Fibroblast of lung (primary cell): ENCODE measurements around the gene PLEKHH2. TPM values are rescaled to one million over a fixed set of nuclear protein-coding genes. Genes with fewer than 3 reads are reported as not detected.
"Not testable (repeated sequence)": the region's sequence is repeated elsewhere in the genome, so short reads cannot be mapped to it uniquely, and the experiment has no call there.

Experiments used
- DNase-seq, 2 donors: peaks; one replicate each; pipeline versions ENCODE4 v3.0.0 to v3.0.0-alpha.2; 2010; ENCODE audit warnings: low read depth in 2 of 2
- H2AFZ ChIP-seq: 2 replicates; pipeline ENCODE4 v1.5.1; 2012; ENCODE audit warnings: low read length, control low read depth, inconsistent platforms
- H3K27ac ChIP-seq: 2 replicates; pipeline ENCODE4 v1.5.1; 2011; ENCODE audit warnings: low read length, control low read depth; ENCODE audit not compliant: insufficient read depth
- H3K27me3 ChIP-seq: 2 replicates; pipeline ENCODE4 v1.5.1; 2011; ENCODE audit warnings: mild to moderate bottlenecking, low read length; ENCODE audit not compliant: control insufficient read depth, insufficient read depth
- H3K36me3 ChIP-seq: 2 replicates; pipeline ENCODE4 v1.5.1; 2011; ENCODE audit warnings: low read length; ENCODE audit not compliant: control insufficient read depth, insufficient read depth
- H3K4me1 ChIP-seq: 2 replicates; pipeline ENCODE4 v1.5.1; 2011; ENCODE audit warnings: low read length; ENCODE audit not compliant: control insufficient read depth, insufficient read depth; ENCODE audit errors: extremely low read depth
- H3K4me2 ChIP-seq: 2 replicates; pipeline ENCODE4 v1.5.1; 2011; ENCODE audit warnings: low read length, control low read depth; ENCODE audit not compliant: insufficient read depth; ENCODE audit errors: extremely low read depth
- H3K4me3 ChIP-seq, 4 experiments: fragments of 200-600 bp in 1 of 4; sonication (generic) in 1 of 4; replicated peaks in 1 of 4; 2 replicates each; pipeline ENCODE4 v1.5.1; 2011 to 2016; ENCODE audit warnings: low read length in 4 of 4, low read depth in 3 of 4, mild to moderate bottlenecking in 3 of 4, control low read depth in 2 of 4, inconsistent platforms in 1 of 4, mixed read lengths in 1 of 4; ENCODE audit not compliant: insufficient read depth in 1 of 4; ENCODE audit errors: control extremely low read depth in 1 of 4
- H3K79me2 ChIP-seq: 2 replicates; pipeline ENCODE4 v1.5.1; 2012; ENCODE audit warnings: mild to moderate bottlenecking, low read length, inconsistent platforms; ENCODE audit not compliant: control insufficient read depth, insufficient read depth
- H3K9ac ChIP-seq: 2 replicates; pipeline ENCODE4 v1.5.1; 2011; ENCODE audit warnings: mild to moderate bottlenecking, low read length, control low read depth; ENCODE audit not compliant: insufficient read depth
- H3K9me3 ChIP-seq: 2 replicates; pipeline ENCODE4 v1.5.1; 2012; ENCODE audit warnings: low read depth, low read length; ENCODE audit not compliant: control insufficient read depth, insufficient read depth
- H4K20me1 ChIP-seq: 2 replicates; pipeline ENCODE4 v1.5.1; 2011; ENCODE audit warnings: low read length; ENCODE audit not compliant: control insufficient read depth, insufficient read depth; ENCODE audit errors: extremely low read depth
- CTCF ChIP-seq, 2 donors: IDR thresholded peaks in 1 of 2; conservative IDR thresholded peaks in 1 of 2; 1 replicate in 1 of 2; 2 replicates in 1 of 2; pipeline ENCODE4 v1.5.1; 2011 to 2012; ENCODE audit warnings: low read length in 2 of 2, control low read depth in 1 of 2, inconsistent platforms in 1 of 2, low read depth in 1 of 2, mild to moderate bottlenecking in 1 of 2
- EZH2 ChIP-seq: IDR thresholded peaks from 2 replicates; pipeline ENCODE4 v1.5.1; 2012; ENCODE audit warnings: low read length, control low read depth, mild to moderate bottlenecking; ENCODE audit errors: missing control alignments
- polyA plus RNA-seq, 2 donors: library from polyadenylated mRNA; depleted of rRNA in 1 of 2; stranded (reverse) in 1 of 2; unstranded in 1 of 2; fragments of >200 nt; gene quantifications; 2 replicates each; pipeline ENCODE4 v1.2.1, GENCODE V29; 2011 to 2012; ENCODE audit warnings: missing spikeins in 1 of 2
- total RNA-seq: library from RNA; depleted of rRNA; stranded (reverse); fragments of >200 nt; gene quantifications from 2 replicates; pipeline ENCODE4 v1.2.1, GENCODE V29; 2014

Gene PLEKHH2
- total and polyA plus RNA-seq, 2 donors (not counting 1 experiment from before 2014, with no cell fraction given) = 6.9 to 14.0 TPM

DNA sequence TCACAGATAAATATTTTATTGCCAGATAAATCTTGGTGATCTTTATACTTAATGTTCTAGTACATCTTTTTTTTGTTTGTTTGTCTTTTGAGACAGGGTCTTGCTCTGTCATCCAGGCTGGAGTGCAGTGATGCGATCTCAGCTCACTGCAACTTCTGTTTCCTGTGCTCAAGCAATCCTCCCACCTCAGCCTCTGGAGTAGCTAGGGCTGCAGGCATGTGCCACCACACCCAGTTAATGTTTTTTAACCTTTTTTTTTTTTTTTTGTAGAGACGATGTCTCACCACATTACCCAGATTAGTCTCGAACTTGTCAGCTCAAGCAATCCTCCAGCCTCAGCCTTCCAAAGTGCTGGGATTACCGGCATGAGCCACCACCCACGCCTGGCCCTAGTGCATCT, 48.3 kb downstream of the PLEKHH2 start:
- TF ChIP-seq EZH2 (no peak), CTCF (conservative IDR thresholded peaks at IDR 0.05 in 1 of 2, IDR thresholded peaks at IDR 0.05 in 1 of 2; ENCODE audit: low read depth in 1 of 2, low read length in 2 of 2) (no peak)
- DNase-seq = peak in 1 of 2 donors; percentile 5
- no peaks in the 10 kb centered on the region for H3K79me2 ChIP-seq

DNA sequence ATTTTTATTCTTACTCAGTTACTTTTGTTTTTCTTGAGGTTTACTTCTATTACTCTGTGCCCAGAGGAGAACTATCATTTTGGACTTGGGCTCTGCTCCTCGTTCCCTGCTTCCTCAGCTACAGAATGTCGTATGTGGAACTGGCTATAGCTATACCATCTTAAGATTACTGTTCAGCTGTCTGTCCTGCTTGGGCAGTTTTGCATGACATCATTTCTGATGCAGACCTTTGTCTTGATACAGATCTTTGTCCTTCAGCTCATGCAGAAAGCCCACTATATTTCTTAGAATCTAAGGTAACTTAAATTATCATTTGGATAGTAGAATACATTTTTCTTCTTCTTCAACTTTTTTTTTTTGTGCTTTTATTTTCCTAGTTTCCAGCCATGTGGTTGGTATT, 52.9 kb downstream of the PLEKHH2 start:
- no peak for TF ChIP-seq CTCF (conservative IDR thresholded peaks at IDR 0.05 in 1 of 2, IDR thresholded peaks at IDR 0.05 in 1 of 2; ENCODE audit: low read depth in 1 of 2, low read length in 2 of 2)
- Histone ChIP-seq H3K27ac (no peak overlapping the region), H3K27me3 (no peaks in the 10 kb centered on the region), H2AFZ (no peak overlapping the region), H3K4me2 (no peak overlapping the region), H3K79me2 (no peaks in the 10 kb centered on the region), H3K4me1 (no peaks in the 10 kb centered on the region), H3K9me3 (no peaks in the 10 kb centered on the region), H3K9ac (no peak overlapping the region), H3K4me3 (no peak overlapping the region), H4K20me1 (no peaks in the 10 kb centered on the region), H3K36me3 (no peaks in the 10 kb centered on the region)
- no peak for DNase-seq

More for the DNA sequence above, 48.3 kb downstream of the PLEKHH2 start:
- no peaks in the 10 kb centered on the region for H3K36me3 ChIP-seq
- no peak overlapping the region for H2AFZ ChIP-seq
- no peak overlapping the region for H3K4me2 ChIP-seq
- no peaks in the 10 kb centered on the region for H4K20me1 ChIP-seq
- H3K27ac ChIP-seq = no peak overlapping the region
- H3K9ac ChIP-seq = no peak overlapping the region
- no peaks in the 10 kb centered on the region for H3K9me3 ChIP-seq
- H3K4me3 ChIP-seq = no peak overlapping the region
- no peaks in the 10 kb centered on the region for H3K27me3 ChIP-seq
- H3K4me1 ChIP-seq = no peaks in the 10 kb centered on the region

DNA sequence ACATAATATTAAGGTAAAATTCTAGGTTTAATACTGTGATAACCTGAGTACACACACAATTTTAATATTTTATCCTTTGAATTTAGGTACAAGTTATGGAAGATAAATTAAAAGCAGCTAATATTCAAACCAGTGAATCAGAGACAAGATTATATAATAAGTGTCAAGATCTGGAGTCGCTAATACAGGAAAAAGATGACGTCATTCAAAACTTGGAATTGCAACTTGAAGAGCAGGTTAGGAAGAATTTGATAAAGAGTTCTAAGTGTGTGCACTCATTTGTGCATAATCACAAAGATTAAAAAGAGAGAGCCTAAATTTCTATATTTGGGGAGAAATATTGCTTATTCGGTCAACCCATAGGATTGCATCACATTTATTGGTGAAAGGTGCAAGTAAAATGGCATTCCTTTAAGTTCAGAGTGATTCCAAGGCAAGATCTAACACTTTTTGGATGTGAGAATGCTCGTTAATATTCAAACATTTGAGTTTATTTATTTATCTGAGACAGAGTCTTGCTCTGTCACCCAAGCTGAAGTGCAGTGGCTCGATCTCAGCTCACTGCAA, 55.5 kb downstream of the PLEKHH2 start:
- H3K9ac ChIP-seq = no peak overlapping the region
- no peak overlapping the region for H3K27ac ChIP-seq
- H2AFZ ChIP-seq = no peak overlapping the region
- no peaks in the 10 kb centered on the region for H4K20me1 ChIP-seq
- H3K4me3 ChIP-seq = no peak overlapping the region
- DNase-seq = no peak
- no peaks in the 10 kb centered on the region for H3K79me2 ChIP-seq
- no peaks in the 10 kb centered on the region for H3K9me3 ChIP-seq
- no peaks in the 10 kb centered on the region for H3K4me1 ChIP-seq
- no peak overlapping the region for H3K4me2 ChIP-seq
- TF ChIP-seq EZH2 (no peak), CTCF (conservative IDR thresholded peaks at IDR 0.05 in 1 of 2, IDR thresholded peaks at IDR 0.05 in 1 of 2; ENCODE audit: low read depth in 1 of 2, low read length in 2 of 2) (no peak)
- H3K36me3 ChIP-seq = no peaks in the 10 kb centered on the region
- no peaks in the 10 kb centered on the region for H3K27me3 ChIP-seq

DNA sequence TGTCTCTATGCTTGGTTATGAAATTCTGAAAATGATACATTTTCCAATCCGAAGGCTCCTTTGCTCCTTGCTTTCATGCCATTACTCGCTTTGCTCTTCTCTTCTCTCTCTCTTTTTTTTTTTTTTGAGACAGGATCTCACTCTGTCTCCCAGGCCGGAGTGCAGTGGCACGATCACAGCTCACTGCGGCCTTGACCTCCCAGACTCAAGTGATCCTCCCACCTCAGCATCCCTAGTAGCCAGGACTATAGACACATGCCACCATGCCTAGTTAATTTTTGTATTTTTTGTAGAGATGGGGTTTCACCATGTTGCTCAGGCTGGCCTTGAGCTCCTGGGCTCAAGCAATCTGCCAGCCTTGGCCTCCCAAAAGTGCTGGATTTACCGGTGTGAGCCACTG, 61.1 kb downstream of the PLEKHH2 start:
- H3K4me3 ChIP-seq, H3K79me2 ChIP-seq, H3K9me3 ChIP-seq, H3K27ac ChIP-seq, H3K4me1 ChIP-seq, H3K36me3 ChIP-seq, H3K9ac ChIP-seq, H4K20me1 ChIP-seq, H3K4me2 ChIP-seq, DNase-seq, H3K27me3 ChIP-seq: not testable (repeated sequence)
- peak overlapping the region; percentile 6 for H2AFZ ChIP-seq
